Astrocyte (in vitro differentiated cells and primary cell): ENCODE data around the gene GLRX.

Source experiments
- EZH2 ChIP-seq: IDR thresholded peaks from 2 replicates; pipeline ENCODE4 v1.6.1; 2012; ENCODE audit warnings: mild to moderate bottlenecking, low read length, inconsistent platforms; ENCODE audit not compliant: insufficient read depth
- TF ChIP-seq, protein P1 (sequence below): IDR thresholded peaks from 2 replicates; pipeline ENCODE4 v1.5.1; 2011; ENCODE audit warnings: low read depth, mild to moderate bottlenecking, inconsistent platforms, low read length, moderate library complexity; ENCODE audit not compliant: insufficient read depth

DNA sequence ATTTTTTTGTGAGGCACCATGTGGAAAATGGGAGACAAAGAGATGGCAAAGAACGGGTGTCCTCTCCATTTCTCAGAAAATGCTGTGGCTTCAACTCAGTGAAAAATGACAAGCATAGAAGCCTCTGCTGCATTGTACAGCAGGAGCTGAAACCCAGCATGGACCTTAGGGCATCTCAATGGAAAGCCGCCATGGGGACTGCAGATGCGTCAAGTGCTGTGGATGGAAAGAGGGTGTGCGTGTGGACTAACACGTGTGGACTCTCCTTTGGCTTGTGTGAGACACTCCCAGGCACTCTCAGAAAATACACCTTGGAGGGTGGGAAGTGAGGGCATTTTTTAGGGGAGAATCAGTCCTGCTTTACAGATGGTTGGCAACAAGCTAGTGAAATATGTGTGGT, 2.2 kb upstream of the GLRX start:
- TF ChIP-seq, protein P1, sequence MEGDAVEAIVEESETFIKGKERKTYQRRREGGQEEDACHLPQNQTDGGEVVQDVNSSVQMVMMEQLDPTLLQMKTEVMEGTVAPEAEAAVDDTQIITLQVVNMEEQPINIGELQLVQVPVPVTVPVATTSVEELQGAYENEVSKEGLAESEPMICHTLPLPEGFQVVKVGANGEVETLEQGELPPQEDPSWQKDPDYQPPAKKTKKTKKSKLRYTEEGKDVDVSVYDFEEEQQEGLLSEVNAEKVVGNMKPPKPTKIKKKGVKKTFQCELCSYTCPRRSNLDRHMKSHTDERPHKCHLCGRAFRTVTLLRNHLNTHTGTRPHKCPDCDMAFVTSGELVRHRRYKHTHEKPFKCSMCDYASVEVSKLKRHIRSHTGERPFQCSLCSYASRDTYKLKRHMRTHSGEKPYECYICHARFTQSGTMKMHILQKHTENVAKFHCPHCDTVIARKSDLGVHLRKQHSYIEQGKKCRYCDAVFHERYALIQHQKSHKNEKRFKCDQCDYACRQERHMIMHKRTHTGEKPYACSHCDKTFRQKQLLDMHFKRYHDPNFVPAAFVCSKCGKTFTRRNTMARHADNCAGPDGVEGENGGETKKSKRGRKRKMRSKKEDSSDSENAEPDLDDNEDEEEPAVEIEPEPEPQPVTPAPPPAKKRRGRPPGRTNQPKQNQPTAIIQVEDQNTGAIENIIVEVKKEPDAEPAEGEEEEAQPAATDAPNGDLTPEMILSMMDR, result no peak
- no peak for TF ChIP-seq EZH2
